C4-2B (cell line): Measurements from ENCODE around the gene MCF2L2.

ENCODE experiments used
- ZFX ChIP-seq: fragments of 450-650 bp; IDR thresholded peaks from 2 replicates; pipeline ENCODE4 v1.6.1; 2017
- TF ChIP-seq, protein P1 (sequence below): fragments of 450-650 bp; conservative IDR thresholded peaks from 2 replicates; pipeline ENCODE4 v1.5.1; 2017; ENCODE audit warnings: mild to moderate bottlenecking

DNA sequence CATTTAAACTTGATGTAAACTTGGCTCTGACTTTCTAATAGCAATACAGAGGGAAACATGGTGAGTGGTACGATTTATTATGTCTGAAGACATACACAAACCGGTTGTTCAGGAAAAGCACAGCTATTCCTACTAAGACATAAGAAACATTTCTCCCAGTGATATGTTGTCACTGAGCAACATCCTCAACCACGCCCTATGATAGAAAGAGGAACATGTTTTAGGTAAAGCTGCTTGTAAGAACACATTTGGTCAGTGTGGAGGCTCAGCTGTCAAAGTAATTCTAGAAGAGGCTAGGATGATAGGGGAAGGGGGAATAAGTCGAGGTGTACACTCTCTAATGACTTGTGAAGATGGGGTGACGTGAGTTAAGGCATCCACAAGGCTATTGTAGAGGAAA lies 218.1 kb downstream of the MCF2L2 start:
- TF ChIP-seq, protein P1, sequence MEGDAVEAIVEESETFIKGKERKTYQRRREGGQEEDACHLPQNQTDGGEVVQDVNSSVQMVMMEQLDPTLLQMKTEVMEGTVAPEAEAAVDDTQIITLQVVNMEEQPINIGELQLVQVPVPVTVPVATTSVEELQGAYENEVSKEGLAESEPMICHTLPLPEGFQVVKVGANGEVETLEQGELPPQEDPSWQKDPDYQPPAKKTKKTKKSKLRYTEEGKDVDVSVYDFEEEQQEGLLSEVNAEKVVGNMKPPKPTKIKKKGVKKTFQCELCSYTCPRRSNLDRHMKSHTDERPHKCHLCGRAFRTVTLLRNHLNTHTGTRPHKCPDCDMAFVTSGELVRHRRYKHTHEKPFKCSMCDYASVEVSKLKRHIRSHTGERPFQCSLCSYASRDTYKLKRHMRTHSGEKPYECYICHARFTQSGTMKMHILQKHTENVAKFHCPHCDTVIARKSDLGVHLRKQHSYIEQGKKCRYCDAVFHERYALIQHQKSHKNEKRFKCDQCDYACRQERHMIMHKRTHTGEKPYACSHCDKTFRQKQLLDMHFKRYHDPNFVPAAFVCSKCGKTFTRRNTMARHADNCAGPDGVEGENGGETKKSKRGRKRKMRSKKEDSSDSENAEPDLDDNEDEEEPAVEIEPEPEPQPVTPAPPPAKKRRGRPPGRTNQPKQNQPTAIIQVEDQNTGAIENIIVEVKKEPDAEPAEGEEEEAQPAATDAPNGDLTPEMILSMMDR = no peak
- no peak for TF ChIP-seq ZFX
